Uterus (tissue), 2 donors: ENCODE measurements around the gene GID4.

ENCODE experiments used
- CTCF ChIP-seq, 4 experiments: fragments of 200-600 bp in 2 of 4; fragments of 450-650 bp in 2 of 4; sonication (generic) in 2 of 4; IDR thresholded peaks; one replicate each; pipeline ENCODE4 v1.5.1; 2016 to 2019; ENCODE audit warnings: antibody characterized with exemption in 4 of 4, mild to moderate bottlenecking in 2 of 4, moderate library complexity in 1 of 4
- POLR2A ChIP-seq, 2 donors: fragments of 450-650 bp; IDR thresholded peaks; one replicate each; pipeline ENCODE4 v1.6.1; 2016; ENCODE audit warnings: antibody characterized with exemption in 2 of 2, mild to moderate bottlenecking in 1 of 2, moderate library complexity in 1 of 2

DNA sequence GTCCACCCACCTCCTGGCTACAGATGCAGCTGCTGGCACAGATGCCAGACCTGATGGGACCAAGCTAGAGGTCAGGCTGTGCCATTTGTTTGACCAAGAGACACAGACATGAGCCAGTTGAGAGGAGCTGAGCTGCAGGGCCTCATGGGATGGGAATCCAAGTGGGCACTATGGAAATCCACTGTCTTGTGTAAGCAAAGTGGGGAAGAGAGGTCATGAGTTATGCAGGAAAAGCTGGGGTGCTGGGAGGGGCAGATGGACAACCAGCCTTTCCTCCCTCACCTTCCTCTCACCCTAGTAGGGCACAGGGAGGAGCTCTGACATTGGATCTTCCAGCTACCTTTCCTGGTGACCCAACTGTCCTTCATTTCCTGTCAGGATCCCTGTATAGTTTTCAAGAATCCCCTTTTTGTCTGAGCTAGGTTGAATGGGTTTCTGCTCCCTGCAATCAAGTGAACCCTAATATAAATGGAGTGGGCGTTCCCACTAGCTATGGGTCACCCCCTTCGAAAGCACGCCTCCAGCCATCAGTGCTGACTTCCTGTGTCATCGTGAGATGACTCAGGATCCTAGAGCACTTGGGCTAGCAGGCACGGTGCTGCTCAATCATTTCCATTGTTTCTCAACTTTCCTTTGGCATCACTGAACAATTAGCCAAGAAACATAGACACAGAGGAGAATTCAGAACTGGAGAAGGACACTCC, 13.8 kb upstream of the GID4 start:
- TF ChIP-seq CTCF (IDR thresholded peaks at IDR 0.05), result no peak
- no peak for TF ChIP-seq POLR2A (IDR thresholded peaks at IDR 0.05)
